HG03280 (cell line): ENCODE data around the gene SRPRA.

Experiments used
- ATAC-seq: cut with Tn5 transposase; IDR thresholded peaks from one replicate; pipeline ENCODE4 v1.9.1; 2021; ENCODE audit warnings: mild to moderate bottlenecking, moderate library complexity; ENCODE audit not compliant: unreplicated experiment

SRPRA gene

DNA sequence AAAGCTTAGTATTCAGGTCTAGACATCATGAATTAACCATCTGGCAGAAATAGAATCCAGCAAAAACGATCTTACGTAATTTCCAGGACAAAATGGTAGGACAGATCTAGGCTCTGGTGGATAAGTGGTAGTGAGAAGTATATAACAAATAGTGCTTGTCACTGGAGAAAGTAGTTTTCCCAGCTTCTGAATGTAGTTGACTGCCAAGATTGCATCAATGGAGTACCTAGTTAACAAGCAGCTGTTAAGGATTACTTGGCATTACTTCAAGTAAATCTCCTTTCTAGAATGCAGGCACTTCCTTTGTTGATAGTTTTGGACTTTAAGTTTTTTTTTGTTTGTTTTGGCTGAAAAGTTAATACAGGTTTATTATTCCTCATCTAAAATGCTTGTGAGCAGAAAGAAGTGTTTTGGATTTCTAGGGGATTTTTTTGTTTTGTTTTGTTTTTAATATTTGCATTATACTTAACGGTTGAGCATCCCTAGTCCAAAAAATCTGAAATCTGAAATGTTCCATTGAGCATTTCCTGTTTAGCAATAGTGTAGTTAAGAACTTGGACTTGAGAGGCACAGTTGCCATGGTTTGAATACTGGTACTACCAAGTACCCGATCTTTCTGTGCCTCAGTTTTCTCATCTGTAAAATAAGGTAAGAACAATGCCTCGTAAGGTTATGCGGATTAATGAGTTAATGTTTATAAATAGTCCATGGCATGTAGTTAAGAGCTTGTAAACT is 36.8 kb downstream of the SRPRA start:
- no peak for ATAC-seq

- ATAC-seq: no peak
Measured at GRCh38 chr11:126229858-126230540, 38.7 kb downstream of the SRPRA start.

- ATAC-seq: no peak
Measured at GRCh38 chr11:126226334-126227084, 42.2 kb downstream of the SRPRA start.

DNA sequence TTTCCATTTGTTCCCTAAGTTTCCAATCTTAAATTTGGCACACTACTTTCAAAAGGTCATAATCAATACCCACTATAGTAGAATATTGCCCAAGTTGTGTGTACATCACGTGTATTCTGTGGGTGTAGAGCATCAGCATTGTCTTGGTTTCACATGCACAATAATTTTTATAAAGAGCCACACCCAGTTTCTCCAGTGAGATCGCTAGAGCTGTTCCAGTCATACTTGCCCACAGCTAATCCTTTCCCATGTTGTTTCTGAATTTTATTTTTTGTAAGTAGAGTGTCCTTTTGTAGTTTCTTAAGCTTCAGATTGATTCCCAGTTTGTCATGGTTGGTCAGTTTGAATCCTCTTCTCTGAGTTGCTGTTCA is 43.4 kb downstream of the SRPRA start:
- no peak for ATAC-seq

- no peak for ATAC-seq
Measured at GRCh38 chr11:126224647-126225294, 43.9 kb downstream of the SRPRA start.

DNA sequence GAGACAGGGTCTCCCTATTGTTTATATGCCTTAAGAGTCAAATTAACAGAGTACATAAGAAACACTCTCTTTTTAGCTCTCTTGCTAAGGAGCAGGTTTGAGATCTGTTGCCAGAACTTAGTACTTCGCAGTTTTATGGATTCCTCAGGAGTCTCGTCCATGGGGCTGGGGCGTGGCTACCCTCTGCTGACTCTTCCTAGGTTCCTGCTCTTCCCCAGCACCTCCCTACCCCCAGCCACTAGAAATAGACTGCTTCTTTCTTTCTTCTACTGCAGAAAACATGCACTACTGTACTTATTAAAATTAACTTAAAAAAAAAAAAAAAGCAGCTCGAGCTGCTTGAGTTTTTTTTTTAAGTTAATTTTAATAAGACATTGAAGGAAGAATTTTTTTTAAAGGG is 49.1 kb downstream of the SRPRA start:
- ATAC-seq: no peak

DNA sequence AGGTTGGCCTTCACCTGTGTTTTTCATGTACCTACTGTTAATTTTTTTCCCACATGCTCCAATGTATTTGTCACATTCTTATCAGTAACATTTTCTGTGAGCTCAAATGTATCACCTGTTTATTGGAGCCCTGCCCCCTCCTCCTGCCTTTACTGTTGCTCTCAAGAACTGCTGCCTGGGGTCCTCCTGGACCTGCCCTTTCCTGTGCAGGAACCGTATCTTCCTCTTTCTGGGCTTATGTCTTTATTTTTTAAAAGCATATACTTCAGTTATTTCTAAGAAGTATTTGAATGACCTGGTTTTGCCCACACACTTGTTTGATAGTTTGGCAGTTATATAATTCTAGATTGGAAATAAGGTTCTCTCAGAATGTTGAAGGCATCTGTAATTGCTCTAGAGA is 51.2 kb downstream of the SRPRA start:
- ATAC-seq: no peak

DNA sequence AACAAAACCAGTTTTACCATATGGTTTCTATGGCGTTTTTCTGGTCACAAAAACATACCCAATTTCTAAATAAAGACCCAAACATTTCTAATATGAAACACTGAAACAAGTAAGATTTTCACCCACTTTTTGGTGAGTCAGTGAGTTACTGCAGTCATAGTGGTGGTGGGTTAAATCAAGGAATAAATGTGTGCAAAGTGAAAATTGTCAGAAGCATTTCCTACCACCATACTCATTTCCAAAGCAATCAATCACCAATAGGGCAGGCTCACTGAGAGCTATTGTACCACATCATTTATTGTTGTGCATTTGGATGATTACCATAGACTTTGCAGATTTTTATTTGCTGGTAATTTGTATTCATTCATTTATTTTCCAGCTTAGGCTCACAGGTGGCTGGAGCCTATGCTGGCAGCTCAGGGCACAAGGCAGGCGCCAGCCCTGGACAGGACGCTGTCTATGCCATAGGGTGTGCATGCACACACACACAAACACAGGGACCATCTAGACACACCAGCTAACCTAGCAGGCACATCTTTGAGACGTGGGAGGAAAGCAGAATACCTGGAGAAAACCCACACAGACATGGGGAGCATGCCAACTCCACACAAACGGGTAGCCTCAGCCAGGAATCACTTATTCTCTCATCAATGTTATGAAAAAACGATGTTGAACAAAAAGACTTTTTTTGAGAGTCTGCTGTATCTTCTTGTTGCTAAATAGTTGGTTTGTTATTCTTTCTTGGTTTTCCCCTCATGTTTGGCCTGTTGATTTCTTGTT is 52.0 kb downstream of the SRPRA start:
- ATAC-seq: no peak

DNA sequence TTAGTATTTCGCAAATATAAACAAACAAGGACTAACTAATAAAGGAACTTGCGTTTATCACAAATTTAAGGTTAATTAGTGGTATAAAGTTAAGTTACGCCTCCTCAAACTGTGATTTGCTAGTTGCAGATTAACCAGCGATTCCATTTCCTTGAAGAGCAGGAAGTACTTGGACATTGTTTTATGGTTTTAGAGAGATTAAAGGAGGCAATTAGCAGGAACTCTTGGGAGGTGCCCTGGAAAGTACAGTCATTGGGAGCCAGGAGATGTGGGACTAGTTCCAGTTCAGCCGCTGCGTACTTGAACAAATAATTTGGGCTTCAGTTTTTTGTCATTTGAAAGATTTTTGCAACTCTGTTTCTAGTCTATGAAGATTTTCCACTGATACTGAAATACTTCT is 53.9 kb downstream of the SRPRA start:
- ATAC-seq: no peak

GRCh38 chr11:126214441-126214840 is 54.3 kb downstream of the SRPRA start:
- ATAC-seq: no peak
